H1 (cell line): Measurements from ENCODE around the gene MSANTD3. TPM values are rescaled to one million over a fixed set of nuclear protein-coding genes. Genes with fewer than 3 reads are reported as not detected.

Experiments
- BCL11A ChIP-seq, 2 experiments: IDR thresholded peaks; one replicate each; pipeline ENCODE4 v1.6.1; 2011; ENCODE audit warnings: low read depth in 2 of 2, low read length in 2 of 2, mild to moderate bottlenecking in 2 of 2
- RFX5 ChIP-seq: IDR thresholded peaks from 2 replicates; pipeline ENCODE4 v1.6.1; 2011; ENCODE audit warnings: low read depth, low read length, improper control_type of control experiment, borderline replicate concordance
- TAF7 ChIP-seq: optimal IDR thresholded peaks from 2 replicates; pipeline ENCODE3; 2011; ENCODE audit warnings: low read depth, mild to moderate bottlenecking, inconsistent platforms, low read length, moderate library complexity, borderline replicate concordance
- polyA plus RNA-seq, 7 experiments: library from polyadenylated mRNA; depleted of rRNA in 3 of 7; stranded (reverse) in 5 of 7; unstranded in 2 of 7; fragments of >200 nt in 5 of 7; fragments of 200-250 nt in 2 of 7; gene quantifications; 1 replicate in 5 of 7; 2 replicates in 1 of 7; 4 replicates in 1 of 7; pipeline versions ENCODE4 v1.2.1 to v1.2.3, GENCODE V29; 2011 to 2013; ENCODE audit warnings: missing spikeins in 2 of 7, mixed read lengths in 2 of 7
- total RNA-seq: library from RNA; stranded (reverse); fragmentation: NEBNext Ultra II Directional; extraction: Animal tissue kit (Norgen Biotek cat#: 25700); gene quantifications from 2 replicates; pipeline ENCODE4 v1.2.1, GENCODE V29; 2021

MSANTD3 gene
- total and polyA plus RNA-seq, 2 of the 8 experiments (the other 6 are each of a cell fraction or from before 2014, with no cell fraction given) = 12.0 to 41.3 TPM

- TF ChIP-seq TAF7 = no peak
- TF ChIP-seq BCL11A (IDR thresholded peaks at IDR 0.05; ENCODE audit: low read depth in 2 of 2, low read length in 2 of 2) = no peak
- no peak for TF ChIP-seq RFX5
Measured at GRCh38 chr9:100447041-100447440, 20.1 kb downstream of the MSANTD3 start (continued).
